ENCODE measurements around the gene C11orf58.

Gene C11orf58

DNA sequence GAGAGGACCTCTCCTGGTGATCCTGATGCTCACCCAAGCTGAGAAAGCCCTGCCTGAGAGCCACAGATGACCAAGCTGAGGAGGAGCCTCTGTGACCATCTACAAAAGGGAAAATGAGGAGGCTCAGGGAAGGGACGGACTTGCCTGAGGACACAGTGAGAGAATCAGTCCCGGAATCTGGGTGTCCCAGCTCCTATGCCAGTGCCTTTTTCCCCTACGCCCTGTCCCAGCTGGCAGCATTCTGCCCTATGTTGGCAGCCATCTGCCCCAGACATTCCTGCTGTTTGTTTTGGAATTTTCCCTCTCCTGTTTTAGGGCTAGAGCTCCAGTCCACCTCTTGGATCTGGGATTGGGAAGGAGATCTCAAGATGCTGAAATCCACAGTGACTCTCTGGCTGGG is 54.6 kb downstream of the C11orf58 start:
- TF ChIP-seq EP300 (IDR thresholded peaks at IDR 0.05; ENCODE audit: borderline replicate concordance): no peak
- TF ChIP-seq, protein P1, sequence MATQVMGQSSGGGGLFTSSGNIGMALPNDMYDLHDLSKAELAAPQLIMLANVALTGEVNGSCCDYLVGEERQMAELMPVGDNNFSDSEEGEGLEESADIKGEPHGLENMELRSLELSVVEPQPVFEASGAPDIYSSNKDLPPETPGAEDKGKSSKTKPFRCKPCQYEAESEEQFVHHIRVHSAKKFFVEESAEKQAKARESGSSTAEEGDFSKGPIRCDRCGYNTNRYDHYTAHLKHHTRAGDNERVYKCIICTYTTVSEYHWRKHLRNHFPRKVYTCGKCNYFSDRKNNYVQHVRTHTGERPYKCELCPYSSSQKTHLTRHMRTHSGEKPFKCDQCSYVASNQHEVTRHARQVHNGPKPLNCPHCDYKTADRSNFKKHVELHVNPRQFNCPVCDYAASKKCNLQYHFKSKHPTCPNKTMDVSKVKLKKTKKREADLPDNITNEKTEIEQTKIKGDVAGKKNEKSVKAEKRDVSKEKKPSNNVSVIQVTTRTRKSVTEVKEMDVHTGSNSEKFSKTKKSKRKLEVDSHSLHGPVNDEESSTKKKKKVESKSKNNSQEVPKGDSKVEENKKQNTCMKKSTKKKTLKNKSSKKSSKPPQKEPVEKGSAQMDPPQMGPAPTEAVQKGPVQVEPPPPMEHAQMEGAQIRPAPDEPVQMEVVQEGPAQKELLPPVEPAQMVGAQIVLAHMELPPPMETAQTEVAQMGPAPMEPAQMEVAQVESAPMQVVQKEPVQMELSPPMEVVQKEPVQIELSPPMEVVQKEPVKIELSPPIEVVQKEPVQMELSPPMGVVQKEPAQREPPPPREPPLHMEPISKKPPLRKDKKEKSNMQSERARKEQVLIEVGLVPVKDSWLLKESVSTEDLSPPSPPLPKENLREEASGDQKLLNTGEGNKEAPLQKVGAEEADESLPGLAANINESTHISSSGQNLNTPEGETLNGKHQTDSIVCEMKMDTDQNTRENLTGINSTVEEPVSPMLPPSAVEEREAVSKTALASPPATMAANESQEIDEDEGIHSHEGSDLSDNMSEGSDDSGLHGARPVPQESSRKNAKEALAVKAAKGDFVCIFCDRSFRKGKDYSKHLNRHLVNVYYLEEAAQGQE (IDR thresholded peaks at IDR 0.05; ENCODE audit: low read depth): no peak
- TF ChIP-seq TCF12 (IDR thresholded peaks at IDR 0.05; ENCODE audit: low read depth): no peak
- no peak for TF ChIP-seq RAD21 (IDR thresholded peaks at IDR 0.05; ENCODE audit: low read depth)
- no peak for TF ChIP-seq FOXM1 (IDR thresholded peaks at IDR 0.05; ENCODE audit: borderline replicate concordance, low read depth)
- TF ChIP-seq ZBTB7A (IDR thresholded peaks at IDR 0.05; ENCODE audit: low read depth): no peak
- no peak for TF ChIP-seq TAF1 (IDR thresholded peaks at IDR 0.05; ENCODE audit: low read depth)
- no peak for TF ChIP-seq EGR1 (IDR thresholded peaks at IDR 0.05)
- TF ChIP-seq YY1 (IDR thresholded peaks at IDR 0.05; ENCODE audit: low read depth): no peak
- no peak for TF ChIP-seq CEBPB (IDR thresholded peaks at IDR 0.05)
- no peak for TF ChIP-seq CREB1 (IDR thresholded peaks at IDR 0.05; ENCODE audit: low read depth)
- TF ChIP-seq, protein P2, sequence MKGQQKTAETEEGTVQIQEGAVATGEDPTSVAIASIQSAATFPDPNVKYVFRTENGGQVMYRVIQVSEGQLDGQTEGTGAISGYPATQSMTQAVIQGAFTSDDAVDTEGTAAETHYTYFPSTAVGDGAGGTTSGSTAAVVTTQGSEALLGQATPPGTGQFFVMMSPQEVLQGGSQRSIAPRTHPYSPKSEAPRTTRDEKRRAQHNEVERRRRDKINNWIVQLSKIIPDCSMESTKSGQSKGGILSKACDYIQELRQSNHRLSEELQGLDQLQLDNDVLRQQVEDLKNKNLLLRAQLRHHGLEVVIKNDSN (IDR thresholded peaks at IDR 0.05): no peak
- TF ChIP-seq, protein P3, sequence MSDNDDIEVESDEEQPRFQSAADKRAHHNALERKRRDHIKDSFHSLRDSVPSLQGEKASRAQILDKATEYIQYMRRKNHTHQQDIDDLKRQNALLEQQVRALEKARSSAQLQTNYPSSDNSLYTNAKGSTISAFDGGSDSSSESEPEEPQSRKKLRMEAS (IDR thresholded peaks at IDR 0.05): no peak
- TF ChIP-seq NFIC (IDR thresholded peaks at IDR 0.05): no peak
- TF ChIP-seq TEAD4 (IDR thresholded peaks at IDR 0.05): no peak

DNA sequence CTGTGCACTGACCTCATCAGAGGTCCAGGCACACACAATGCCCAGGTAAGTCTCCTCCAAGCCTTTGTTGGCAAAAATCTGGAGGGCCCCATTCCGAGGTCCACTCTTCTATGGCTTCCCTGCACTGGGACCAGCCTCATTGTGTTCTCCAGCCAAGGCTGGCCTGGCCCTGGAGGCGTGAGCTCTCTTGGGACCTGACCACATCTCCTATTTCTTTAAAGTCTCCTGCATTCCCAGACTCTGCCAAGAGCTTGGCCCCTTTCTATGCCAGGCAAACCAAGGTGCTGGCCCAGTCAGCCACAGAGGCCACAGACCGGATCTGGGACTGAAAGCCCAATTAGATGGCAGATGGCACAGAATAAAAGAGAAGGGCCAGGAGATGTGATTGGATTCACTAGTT is 55.1 kb downstream of the C11orf58 start:
- TF ChIP-seq TCF12 (IDR thresholded peaks at IDR 0.05; ENCODE audit: low read depth) (no peak), FOXM1 (IDR thresholded peaks at IDR 0.05; ENCODE audit: borderline replicate concordance, low read depth) (no peak), CREB1 (IDR thresholded peaks at IDR 0.05; ENCODE audit: low read depth) (no peak), TAF1 (IDR thresholded peaks at IDR 0.05; ENCODE audit: low read depth) (no peak), RAD21 (IDR thresholded peaks at IDR 0.05; ENCODE audit: low read depth) (no peak), YY1 (IDR thresholded peaks at IDR 0.05; ENCODE audit: low read depth) (no peak), CEBPB (IDR thresholded peaks at IDR 0.05) (no peak), EP300 (IDR thresholded peaks at IDR 0.05; ENCODE audit: borderline replicate concordance) (no peak), TEAD4 (IDR thresholded peaks at IDR 0.05) (no peak)
- TF ChIP-seq, protein P2 (IDR thresholded peaks at IDR 0.05): no peak
- TF ChIP-seq, protein P3 (IDR thresholded peaks at IDR 0.05): no peak

DNA sequence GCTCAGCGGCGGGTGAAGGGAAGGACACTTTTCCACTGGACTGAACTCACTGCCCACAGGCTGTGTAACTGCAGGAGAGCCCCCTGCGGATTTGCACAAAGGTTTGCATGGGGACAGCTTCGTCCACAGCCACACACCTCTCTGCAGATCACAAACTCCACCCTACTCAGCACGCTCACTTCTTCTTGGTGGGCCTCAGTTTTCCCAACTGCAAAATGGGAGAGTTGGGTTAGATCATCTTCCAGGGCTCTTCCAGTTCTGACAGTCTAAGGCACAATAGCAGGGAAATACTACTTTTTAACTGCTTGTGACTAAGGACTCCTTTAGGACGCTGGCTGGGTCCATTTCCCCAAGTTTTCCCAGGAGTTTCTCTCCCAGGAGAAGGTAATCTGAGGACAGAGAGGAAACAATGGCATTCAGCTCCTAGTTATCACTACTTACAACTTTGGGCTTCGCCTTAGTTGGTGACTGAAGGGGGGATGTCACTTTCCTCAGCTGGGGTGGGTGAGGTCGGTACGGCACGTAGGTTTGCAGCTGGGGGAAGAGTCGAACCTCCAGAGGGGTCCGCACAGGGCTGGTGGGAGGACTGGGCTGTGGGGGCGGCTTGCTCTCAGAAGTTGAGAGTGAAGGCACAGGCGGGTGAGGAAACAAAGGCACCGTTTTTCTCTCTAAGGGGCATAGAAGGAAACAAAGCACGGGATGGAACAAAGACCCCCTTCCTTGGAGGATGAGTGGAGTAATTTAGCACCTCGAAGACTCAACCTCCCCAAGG is 55.8 kb downstream of the C11orf58 start:
- TF ChIP-seq YY1 (IDR thresholded peaks at IDR 0.05; ENCODE audit: low read depth) (no peak), EP300 (IDR thresholded peaks at IDR 0.05; ENCODE audit: borderline replicate concordance) (no peak)

DNA sequence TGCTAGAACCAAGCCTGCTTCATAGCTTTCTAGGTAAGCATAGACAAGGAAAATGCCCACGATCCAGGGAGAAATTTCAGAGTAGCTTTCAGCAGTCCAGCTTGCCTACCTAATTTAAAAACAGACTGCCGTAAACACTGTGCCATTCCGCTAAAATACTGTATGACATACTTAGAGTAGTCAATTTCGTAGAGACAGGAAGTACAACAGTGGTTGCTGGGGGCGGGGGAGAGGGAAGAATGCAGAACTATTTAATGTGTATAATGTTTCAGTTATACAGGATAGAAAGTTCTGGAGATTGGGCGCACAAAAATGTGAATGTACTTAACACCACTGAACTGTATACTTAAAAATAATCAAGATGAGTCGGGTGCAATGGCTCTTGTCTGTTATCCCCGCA is 56.7 kb downstream of the C11orf58 start:
- TF ChIP-seq YY1 (IDR thresholded peaks at IDR 0.05; ENCODE audit: low read depth) (no peak), EP300 (IDR thresholded peaks at IDR 0.05; ENCODE audit: borderline replicate concordance) (no peak), RAD21 (IDR thresholded peaks at IDR 0.05; ENCODE audit: low read depth) (no peak), CEBPB (IDR thresholded peaks at IDR 0.05) (no peak), FOXM1 (IDR thresholded peaks at IDR 0.05; ENCODE audit: borderline replicate concordance, low read depth) (no peak), CREB1 (IDR thresholded peaks at IDR 0.05; ENCODE audit: low read depth) (no peak), TAF1 (IDR thresholded peaks at IDR 0.05; ENCODE audit: low read depth) (no peak), NFIC (IDR thresholded peaks at IDR 0.05) (no peak), EGR1 (IDR thresholded peaks at IDR 0.05) (no peak), TCF12 (IDR thresholded peaks at IDR 0.05; ENCODE audit: low read depth) (no peak)
- TF ChIP-seq, protein P3 (IDR thresholded peaks at IDR 0.05): no peak

DNA sequence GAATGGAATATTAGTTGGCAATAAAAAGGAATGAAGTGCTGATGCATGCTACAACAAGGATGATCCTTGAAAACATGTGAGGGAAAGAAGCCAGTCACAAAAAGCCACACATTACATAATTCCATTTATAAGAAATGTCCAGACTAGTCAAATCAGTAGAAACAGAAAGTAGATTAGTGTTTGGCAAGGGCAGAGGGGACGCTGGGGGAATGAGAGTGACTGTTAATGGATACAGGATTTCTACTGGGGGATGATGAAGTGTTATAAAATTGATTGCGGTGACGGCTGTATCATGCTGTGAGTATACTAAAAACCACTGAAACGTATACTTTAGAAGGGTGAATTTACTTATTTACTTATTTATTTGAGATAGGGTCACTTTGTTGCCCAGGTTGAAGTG is 57.9 kb downstream of the C11orf58 start:
- no peak for TF ChIP-seq EP300 (IDR thresholded peaks at IDR 0.05; ENCODE audit: borderline replicate concordance)
- TF ChIP-seq TEAD4 (IDR thresholded peaks at IDR 0.05): no peak
- TF ChIP-seq, protein P2 (IDR thresholded peaks at IDR 0.05): no peak
- TF ChIP-seq NFIC (IDR thresholded peaks at IDR 0.05): no peak
- TF ChIP-seq CEBPB (IDR thresholded peaks at IDR 0.05): no peak
- no peak for TF ChIP-seq EGR1 (IDR thresholded peaks at IDR 0.05)
- no peak for TF ChIP-seq FOXM1 (IDR thresholded peaks at IDR 0.05; ENCODE audit: borderline replicate concordance, low read depth)
- TF ChIP-seq TCF12 (IDR thresholded peaks at IDR 0.05; ENCODE audit: low read depth): no peak
- TF ChIP-seq, protein P3 (IDR thresholded peaks at IDR 0.05): no peak

DNA sequence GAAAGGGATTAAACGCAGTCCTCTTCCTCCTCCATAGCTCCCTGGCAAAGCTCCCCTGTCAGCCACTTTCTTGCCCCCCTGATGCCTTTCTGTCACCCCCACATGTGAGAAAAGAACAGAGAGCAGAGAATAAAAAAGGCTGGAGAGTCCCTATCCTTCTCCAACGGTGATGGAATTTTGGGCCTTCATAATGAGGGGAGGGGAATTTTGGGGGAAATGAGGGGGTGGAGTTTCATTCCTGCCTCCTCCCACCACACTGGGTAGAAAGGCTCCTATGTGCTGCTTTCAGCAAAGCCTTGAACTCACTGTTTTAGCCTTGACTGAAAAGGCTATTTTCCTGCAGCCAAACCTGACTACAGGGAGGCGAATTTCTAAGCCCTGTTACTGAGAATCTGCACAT is 59.3 kb downstream of the C11orf58 start:
- TF ChIP-seq NFIC (IDR thresholded peaks at IDR 0.05) (no peak), ZBTB7A (IDR thresholded peaks at IDR 0.05; ENCODE audit: low read depth) (no peak), EGR1 (IDR thresholded peaks at IDR 0.05) (no peak), TEAD4 (IDR thresholded peaks at IDR 0.05) (no peak), RAD21 (IDR thresholded peaks at IDR 0.05; ENCODE audit: low read depth) (no peak), YY1 (IDR thresholded peaks at IDR 0.05; ENCODE audit: low read depth) (no peak), CEBPB (IDR thresholded peaks at IDR 0.05) (no peak), TCF12 (IDR thresholded peaks at IDR 0.05; ENCODE audit: low read depth) (no peak), FOXM1 (IDR thresholded peaks at IDR 0.05; ENCODE audit: borderline replicate concordance, low read depth) (no peak), TAF1 (IDR thresholded peaks at IDR 0.05; ENCODE audit: low read depth) (no peak), EP300 (IDR thresholded peaks at IDR 0.05; ENCODE audit: borderline replicate concordance) (no peak), CREB1 (IDR thresholded peaks at IDR 0.05; ENCODE audit: low read depth) (no peak)
- TF ChIP-seq, protein P2 (IDR thresholded peaks at IDR 0.05): no peak
- TF ChIP-seq, protein P1 (IDR thresholded peaks at IDR 0.05; ENCODE audit: low read depth): no peak
- TF ChIP-seq, protein P3 (IDR thresholded peaks at IDR 0.05): no peak
